ENCODE results near the gene JOSD2. TPM values are rescaled to one million over a fixed set of nuclear protein-coding genes. Genes with fewer than 3 reads are reported as not detected.
A peak's percentile ranks its signal among the peaks of the same experiment; 100 is the strongest.

The JOSD2 gene
- total RNA-seq, 1 experiment from 2014 or later: 5.4 TPM

- Histone ChIP-seq H2BK5ac (ENCODE audit: insufficient read length, low read length) (no peak overlapping the region), H3K79me2 (ENCODE audit: insufficient read depth, low read length) (no peaks in the 10 kb centered on the region), H3K79me1 (ENCODE audit: insufficient read depth, low read depth, low read length, poor library complexity, severe bottlenecking) (no peaks in the 10 kb centered on the region), H4K91ac (ENCODE audit: insufficient read length, low read depth, low read length) (no peak overlapping the region), H3K23ac (ENCODE audit: insufficient read length, low read depth, low read length) (no peak overlapping the region), H2BK20ac (ENCODE audit: low read depth, low read length, poor library complexity, severe bottlenecking) (no peak overlapping the region), H3K14ac (ENCODE audit: insufficient read depth, low read length) (no peak overlapping the region), H3K27ac (ENCODE audit: insufficient read length, low read depth, low read length) (no peak overlapping the region), H3K4me1 (ENCODE audit: insufficient read depth, low read length) (no peaks in the 10 kb centered on the region), H3K4me2 (ENCODE audit: insufficient read depth, insufficient read length, low read length) (peak overlapping the region; percentile 74), H4K20me1 (ENCODE audit: control insufficient read depth, insufficient read depth, insufficient read length) (no peaks in the 10 kb centered on the region), H3T11ph (ENCODE audit: low read length) (no peak overlapping the region), H3K9ac (ENCODE audit: extremely low read depth, insufficient read length, low read length) (no peak overlapping the region), H3K56ac (ENCODE audit: insufficient read length, low read depth, low read length) (no peak overlapping the region), H2AK5ac (ENCODE audit: insufficient read length, low read length) (no peak overlapping the region), H2BK120ac (ENCODE audit: low read depth, low read length, poor library complexity, severe bottlenecking) (no peak overlapping the region), H3K9me3 (ENCODE audit: control insufficient read depth, low read depth, low read length) (no peaks in the 10 kb centered on the region), H3K23me2 (ENCODE audit: insufficient read length, low read depth, low read length, poor library complexity, severe bottlenecking) (peaks cover 18% of the 10 kb centered on the region), H4K8ac (replicated peaks; ENCODE audit: insufficient read length, low read depth, low read length) (no peak overlapping the region), H2AFZ (ENCODE audit: low read length) (no peak overlapping the region), H4K5ac (ENCODE audit: insufficient read length, low read depth, low read length) (no peak overlapping the region), H2BK12ac (ENCODE audit: insufficient read length, low read depth, low read length) (no peak overlapping the region), H3K27me3 (ENCODE audit: insufficient read depth, low read length) (no peaks in the 10 kb centered on the region; the same call in 1 of the 2 replicates), H2BK15ac (ENCODE audit: low read depth, low read length) (no peak overlapping the region), H3K4ac (ENCODE audit: low read depth, low read length) (no peak overlapping the region), H3K18ac (ENCODE audit: insufficient read length, low read depth, low read length) (no peak overlapping the region)
- Mint-ChIP-seq H3K4me3 (peak overlapping the region; percentile 70 to 99), H3K27ac (peak overlapping the region in 1 of 3 experiments; percentile 85; a peak in 2 of 7 replicates), H3K9me3 (no peaks in the 10 kb centered on the region), H3K27me3 (ENCODE audit: low read depth) (peaks cover 91% of the 10 kb centered on the region), H3K36me3 (ENCODE audit: insufficient read depth in 1 of 3, low read depth in 3 of 3) (peaks cover 0 to 2% (median 0%) of the 10 kb centered on the region in 3 experiments; a peak in 1 of 7 replicates), H3K4me1 (peaks cover 17 to 31% of the 10 kb centered on the region in 2 experiments)
- TF ChIP-seq, protein P1, sequence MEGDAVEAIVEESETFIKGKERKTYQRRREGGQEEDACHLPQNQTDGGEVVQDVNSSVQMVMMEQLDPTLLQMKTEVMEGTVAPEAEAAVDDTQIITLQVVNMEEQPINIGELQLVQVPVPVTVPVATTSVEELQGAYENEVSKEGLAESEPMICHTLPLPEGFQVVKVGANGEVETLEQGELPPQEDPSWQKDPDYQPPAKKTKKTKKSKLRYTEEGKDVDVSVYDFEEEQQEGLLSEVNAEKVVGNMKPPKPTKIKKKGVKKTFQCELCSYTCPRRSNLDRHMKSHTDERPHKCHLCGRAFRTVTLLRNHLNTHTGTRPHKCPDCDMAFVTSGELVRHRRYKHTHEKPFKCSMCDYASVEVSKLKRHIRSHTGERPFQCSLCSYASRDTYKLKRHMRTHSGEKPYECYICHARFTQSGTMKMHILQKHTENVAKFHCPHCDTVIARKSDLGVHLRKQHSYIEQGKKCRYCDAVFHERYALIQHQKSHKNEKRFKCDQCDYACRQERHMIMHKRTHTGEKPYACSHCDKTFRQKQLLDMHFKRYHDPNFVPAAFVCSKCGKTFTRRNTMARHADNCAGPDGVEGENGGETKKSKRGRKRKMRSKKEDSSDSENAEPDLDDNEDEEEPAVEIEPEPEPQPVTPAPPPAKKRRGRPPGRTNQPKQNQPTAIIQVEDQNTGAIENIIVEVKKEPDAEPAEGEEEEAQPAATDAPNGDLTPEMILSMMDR (conservative IDR thresholded peaks at IDR 0.05): peak; percentile 96
- peak; percentile 94 for DNase-seq
- WGBS (ENCODE audit: extremely low coverage, insufficient read length, low lambda C conversion rate): no CpG with 5 or more reads among the region's 39 CpGs
These were observed 45.5 kb upstream of the JOSD2 start for GRCh38 chr19:50556282-50557008.

Data from H9 (cell line).